Pulmonary artery endothelial cell (primary cell): ENCODE measurements around the gene TIPARP. TPM values are rescaled to one million over a fixed set of nuclear protein-coding genes. Genes with fewer than 3 reads are reported as not detected.
A peak's percentile ranks its signal among the peaks of the same experiment; 100 is the strongest.

ENCODE experiments used
- DNase-seq: peaks from one replicate; pipeline ENCODE4 v3.0.0-alpha.2; 2011; ENCODE audit warnings: low read depth, low spot score
- total RNA-seq: library from RNA; depleted of rRNA; stranded (reverse); fragments of >200 nt; gene quantifications from 2 replicates; pipeline ENCODE4 v1.2.3, GENCODE V29; 2014

TIPARP gene
- total RNA-seq, 1 donor from 2014 or later, result 32.7 TPM

DNA sequence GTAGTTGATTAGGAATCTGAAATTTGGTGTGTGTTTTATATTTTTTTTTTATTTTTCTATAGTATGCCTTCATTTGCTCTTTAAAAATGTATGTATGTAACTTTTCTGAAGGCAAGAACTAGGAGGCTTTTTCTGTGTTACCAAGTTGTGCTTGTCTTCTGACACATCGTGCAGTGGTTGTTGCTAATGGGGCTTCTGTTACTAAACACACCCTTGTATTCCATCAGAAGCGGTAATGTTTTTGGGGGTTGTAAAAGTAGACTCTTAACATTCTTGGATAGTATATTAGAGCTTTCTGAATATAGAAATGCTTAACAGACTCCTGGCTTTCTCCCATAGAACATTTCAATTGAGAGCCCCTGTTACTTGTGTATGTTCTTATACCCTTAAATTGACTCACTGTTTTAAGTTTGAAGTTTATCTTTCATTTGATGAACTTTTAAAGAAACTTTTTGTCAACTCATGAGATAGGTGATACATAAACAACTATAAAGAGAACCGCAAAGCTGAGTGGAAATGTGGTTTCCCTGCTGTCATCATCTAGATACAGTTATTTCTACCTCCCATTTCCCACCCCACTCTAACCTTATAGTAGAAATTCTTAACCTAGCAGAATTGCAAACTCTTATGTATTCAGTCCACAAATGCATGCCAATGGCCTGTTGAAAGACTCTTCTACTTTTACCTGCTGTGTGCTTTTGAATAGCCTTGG is 2.5 kb downstream of the TIPARP start:
- no peak for DNase-seq

DNA sequence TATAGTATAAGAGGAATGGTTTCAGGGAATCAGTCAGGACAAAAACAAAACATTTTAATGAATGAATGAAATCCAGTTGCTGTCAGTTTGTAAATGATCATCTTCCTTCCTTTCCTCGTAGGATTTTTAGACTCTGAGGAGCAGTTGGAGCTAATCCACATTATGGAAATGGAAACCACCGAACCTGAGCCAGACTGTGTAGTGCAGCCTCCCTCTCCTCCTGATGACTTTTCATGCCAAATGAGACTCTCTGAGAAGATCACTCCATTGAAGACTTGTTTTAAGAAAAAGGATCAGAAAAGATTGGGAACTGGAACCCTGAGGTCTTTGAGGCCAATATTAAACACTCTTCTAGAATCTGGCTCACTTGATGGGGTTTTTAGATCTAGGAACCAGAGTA is 3.1 kb downstream of the TIPARP start:
- no peak for DNase-seq

DNA sequence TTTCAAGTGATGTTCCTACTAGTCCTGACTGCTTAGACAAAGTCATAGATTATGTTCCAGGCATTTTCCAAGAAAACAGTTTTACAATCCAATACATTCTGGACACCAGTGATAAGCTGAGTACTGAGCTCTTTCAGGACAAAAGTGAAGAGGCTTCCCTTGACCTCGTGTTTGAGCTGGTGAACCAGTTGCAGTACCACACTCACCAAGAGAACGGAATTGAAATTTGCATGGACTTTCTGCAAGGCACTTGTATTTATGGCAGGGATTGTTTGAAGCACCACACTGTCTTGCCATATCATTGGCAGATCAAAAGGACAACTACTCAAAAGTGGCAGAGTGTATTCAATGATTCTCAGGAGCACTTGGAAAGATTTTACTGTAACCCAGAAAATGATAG is 3.8 kb downstream of the TIPARP start:
- DNase-seq, result no peak

DNA sequence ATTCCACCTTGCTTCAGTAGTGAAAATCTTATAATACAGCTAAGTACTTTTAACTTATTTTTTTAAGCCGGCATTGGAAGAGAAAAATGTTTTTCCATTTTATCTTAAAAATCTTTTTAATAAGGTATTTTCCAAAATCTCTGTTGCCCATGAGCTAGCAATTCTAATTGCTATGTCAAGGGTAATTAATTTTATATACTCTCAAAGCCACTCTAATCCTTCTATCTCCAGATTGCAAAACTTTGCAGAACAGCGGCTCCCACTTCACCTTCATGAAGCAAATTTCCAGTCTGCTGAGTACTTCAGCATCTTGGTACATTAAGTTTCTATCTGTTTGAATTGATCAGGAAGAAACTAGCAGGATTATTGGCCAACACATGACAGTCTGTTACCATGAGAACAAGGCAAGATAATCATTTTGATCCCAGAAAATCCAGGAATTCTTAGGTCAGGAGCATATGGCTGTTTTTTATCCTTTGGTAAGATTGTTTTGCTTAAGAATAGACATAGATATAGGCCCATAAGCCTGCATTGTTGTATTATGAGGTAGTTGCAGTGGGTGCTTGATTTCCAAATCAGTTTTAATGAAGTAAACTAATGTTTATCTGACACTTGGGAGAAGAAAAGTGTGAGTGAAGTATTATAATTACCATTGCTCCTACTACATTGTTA is 6.0 kb downstream of the TIPARP start:
- DNase-seq, result no peak

DNA sequence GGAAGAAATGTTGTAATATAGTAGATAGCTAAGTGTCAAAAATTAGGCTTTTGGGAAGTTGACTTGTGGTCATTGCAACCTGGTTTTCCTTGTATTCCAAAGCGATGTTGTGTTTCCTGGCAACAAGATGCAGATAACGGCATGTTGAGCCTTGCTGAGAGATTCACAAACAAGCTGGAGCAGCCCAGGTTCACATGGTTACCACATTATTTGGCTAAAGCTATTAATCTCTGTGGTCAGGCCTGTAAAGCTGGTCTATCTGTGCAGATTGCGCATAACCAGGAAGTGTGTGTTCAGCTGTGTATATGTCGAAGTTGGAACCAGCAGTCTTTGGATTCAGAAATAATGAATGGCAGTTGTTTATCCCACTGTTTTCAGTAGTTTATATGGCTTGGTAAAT is 6.6 kb downstream of the TIPARP start:
- peak; percentile 62 for DNase-seq

DNA sequence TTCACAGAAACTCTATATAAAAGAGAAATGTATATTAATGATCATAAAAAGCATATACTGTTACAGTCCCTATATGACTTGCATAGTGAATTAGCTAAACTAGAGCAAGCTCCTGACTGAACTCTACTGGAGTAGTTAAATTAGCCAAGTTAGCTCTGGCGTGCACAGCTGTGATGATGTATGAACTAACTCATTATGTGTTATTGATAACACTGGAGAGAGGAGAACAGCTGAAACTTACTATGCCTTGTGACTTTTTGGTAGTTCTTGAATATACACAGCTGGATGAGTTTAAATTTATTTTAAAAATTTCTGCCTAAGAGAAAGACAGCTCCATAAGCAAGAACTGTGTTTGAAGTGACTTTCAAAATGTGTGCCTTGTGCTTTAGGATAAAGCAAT is 8.1 kb downstream of the TIPARP start:
- no peak for DNase-seq

DNA sequence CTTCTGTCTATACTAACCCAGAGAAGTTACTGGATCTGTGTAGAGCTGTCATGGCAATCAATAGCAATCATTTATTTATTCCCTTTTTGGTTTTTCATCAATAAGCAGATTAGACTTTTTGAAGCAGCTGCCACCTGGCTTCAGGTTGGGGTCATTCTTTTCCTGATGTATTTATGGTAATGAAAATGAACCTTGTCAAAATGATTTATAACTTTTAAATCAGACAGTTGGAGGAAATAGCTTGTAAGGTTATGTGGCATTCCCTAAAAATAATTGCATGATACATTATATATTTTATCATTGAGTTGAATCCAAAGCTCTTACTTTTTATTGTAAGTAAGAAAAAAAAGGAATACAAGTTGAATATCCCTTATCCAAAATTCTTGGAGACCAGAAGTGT is 8.6 kb downstream of the TIPARP start:
- no peak for DNase-seq

DNA sequence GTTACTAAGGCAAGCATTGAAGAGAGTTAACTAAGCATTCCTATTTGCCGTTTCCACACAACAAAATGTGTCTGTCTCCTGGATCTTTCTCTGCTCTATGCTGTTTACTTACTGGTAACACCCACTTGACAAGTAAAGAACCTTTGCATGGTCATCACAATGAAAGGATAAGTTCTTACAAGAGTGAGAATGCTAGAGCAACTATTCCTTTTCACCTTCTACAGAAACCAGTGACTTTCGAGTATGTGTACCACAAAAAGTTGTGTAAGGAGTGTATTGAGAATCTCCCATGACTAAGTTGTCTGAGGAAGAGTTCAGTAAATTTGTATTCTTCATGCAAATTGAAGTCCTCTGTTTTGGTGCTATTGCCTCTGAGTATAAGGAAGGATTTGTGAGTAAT is 10.8 kb downstream of the TIPARP start:
- DNase-seq, result no peak

DNA sequence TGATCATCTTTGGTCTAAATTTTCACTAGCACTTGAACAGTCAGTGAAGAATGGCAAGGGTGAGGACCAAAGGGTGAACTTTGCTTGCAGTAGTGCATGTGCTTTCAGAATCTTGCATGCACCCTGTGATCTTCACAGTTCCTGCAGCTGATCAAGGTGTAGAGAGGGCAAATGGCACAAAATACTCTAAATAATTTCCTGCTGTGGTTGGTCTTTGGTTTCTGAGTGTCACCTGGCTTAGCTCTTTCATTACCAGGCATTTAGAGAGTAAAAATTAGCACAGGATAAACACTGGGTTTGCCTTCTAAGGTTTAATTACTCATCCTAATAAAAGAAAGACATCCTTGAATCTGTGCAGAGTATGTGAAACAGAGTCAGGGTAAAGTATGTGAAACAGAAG is 11.4 kb downstream of the TIPARP start:
- no peak for DNase-seq

DNA sequence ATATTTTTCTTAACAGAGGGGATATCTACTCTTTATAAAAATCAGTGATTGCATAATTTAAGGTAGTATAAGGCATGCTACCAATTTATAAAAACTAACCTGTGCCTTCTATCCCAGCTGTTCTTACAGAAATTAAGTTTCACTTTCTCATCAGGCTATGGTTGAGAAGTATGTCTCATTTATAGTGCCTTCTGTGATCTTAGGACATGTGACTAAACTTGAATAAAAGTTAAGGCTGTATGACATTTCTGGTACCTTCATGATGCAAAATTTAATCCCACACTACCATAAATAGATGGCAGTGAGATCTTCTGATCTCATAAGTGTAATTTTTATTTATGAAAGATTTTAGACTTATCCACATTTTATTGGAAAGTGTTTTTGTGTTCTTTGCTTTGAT is 12.6 kb downstream of the TIPARP start:
- DNase-seq, result no peak

DNA sequence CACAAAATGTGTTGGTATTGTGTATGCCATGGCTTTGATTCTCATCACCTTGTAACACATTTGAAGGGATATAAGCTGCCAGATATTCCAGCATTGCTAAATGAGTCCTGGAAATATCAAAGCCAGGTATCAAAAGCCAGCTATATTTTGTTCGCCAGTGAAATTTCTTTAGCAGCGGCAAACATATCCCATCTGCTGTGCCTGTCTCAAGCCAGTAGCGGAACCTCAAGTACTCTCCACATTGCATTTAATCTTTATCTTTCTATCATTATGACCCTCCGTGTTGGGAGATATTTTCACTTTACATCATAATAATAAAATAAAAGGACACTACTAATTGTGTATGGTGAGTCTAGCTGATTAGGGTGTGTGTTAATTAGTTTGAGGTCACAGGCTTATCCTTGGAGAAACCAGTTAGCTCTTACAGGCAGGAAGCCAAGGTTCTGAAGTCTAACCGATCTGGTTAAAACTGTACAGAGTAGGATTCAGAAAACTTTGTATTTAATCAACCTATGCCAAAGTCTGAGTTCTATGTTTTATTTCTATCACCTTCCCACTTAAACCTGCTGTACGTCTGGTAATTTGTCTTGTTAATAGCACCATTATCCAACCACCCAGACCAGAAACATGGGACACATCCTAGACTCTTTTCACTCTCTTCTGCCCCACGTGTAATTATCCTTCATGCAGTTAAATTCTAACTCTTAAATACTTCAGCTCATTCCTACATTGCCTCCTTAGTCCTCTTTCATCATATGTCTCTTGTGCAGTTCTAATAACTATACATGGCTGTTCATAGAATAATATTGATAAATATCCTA is 14.5 kb downstream of the TIPARP start:
- no peak for DNase-seq

DNA sequence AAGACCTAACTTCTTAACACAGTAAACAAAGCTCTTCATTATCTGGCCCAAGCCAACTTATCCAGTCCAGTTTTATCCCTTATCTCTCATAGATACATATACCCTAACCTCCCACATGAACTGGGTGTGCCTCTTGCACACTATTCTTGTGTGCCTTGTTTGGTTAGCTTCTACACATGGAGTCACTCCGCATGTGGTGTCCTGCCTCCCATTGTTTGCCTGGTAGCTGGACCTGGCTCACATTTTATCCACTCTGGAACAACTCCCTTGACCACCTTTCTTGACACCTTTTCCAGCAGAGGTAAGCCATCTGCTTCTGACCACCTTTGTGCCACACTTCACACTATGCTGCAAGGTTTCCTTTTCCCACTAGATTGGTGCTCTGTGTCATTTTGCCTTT is 15.2 kb downstream of the TIPARP start:
- DNase-seq, result no peak

DNA sequence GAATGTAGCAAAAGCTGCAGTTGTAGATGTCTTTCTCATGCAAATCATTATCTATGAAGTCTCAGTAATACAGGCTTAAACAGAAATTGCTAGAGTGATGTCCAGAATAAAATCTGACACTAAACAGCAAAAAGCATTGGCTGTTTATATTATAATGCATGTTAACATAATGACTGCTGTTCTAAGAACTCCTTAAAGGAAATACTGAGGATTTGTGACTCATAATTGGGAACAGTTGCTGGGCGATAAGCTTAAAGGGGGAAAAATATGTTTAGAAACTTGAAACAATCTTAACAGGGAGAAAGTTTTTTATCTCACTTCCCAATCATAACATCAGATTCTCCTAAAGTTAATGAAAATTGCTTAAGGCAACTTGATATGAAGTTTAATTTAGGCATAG is 17.5 kb downstream of the TIPARP start:
- DNase-seq, result peak; percentile 67

DNA sequence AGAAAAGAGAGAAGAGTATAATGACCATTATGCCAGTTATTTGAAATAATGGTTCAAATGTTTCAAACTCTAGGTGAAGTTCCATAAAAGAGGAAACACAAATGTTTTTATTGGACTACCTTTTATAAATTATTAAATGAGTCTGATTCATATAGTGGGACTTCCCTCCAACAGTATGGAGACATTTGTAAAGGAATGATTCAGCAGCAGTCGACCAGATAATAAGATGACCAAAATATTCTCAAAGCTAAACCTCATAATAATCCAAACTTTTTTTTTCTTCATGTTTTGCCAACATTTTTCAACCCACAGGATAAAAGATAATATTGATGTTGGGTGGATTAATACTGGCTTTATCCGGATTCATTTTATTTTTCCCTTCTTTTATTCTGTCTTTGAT is 18.8 kb downstream of the TIPARP start:
- no peak for DNase-seq

DNA sequence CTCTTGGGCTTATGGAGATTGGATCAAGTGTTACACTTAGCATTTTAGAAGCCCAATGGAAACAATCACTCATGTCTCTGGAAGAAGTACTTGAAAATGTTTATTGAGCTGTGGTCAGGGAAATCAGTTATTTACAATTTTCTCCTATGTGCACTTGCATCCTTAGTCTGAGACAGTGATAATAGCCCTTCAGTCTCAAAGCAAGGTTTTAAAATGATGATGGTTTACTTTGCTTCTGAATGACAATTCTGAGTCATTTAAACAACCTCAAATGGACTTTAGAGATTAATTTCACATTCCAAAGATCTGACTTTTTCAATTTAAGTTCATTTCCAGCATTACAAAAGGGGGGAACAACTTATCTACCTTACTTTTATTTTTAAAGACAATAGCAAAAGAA is 20.1 kb downstream of the TIPARP start:
- no peak for DNase-seq

DNA sequence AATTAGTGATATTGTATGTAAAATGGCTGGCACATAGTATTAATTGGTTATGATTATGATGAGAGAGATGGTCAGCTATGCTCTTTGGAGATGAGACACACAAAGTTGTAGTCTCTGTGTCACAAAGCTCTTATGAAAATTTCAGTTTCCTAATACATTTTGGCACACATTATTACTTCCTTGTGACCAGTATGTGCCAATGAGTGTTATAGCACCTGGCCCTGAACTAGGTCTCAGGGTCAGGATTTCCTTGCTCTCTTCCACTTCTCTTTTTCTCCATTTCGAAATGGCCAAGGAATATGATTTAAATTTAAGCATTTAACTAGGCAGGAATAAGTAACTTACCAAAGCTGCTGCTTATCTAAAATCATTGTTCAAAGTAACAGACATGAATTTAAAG is 28.0 kb downstream of the TIPARP start:
- DNase-seq, result no peak

DNA sequence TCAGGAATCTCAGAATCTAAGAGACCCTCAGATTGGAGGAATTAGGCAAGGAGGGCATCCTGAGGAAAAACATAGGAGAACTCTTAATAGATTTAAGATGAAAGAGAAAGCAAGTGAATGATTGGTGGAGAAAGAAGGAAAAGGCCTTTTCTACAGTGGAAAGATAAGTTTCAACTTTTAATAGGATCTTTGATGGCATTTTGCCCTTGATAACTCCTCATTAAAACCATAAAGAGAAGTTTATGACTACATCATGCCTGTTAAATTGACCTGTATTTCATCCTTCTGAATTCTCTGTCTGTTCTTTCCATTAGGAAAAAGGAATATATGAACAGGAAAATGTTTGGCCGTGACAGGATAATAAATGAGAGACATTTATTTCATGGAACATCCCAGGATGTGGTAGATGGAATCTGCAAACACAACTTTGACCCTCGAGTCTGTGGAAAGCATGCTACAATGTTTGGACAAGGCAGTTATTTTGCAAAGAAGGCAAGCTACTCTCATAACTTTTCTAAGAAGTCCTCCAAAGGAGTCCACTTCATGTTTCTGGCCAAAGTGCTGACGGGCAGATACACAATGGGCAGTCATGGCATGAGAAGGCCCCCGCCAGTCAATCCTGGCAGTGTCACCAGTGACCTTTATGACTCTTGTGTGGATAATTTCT is 30.1 kb downstream of the TIPARP start:
- DNase-seq, result no peak

DNA sequence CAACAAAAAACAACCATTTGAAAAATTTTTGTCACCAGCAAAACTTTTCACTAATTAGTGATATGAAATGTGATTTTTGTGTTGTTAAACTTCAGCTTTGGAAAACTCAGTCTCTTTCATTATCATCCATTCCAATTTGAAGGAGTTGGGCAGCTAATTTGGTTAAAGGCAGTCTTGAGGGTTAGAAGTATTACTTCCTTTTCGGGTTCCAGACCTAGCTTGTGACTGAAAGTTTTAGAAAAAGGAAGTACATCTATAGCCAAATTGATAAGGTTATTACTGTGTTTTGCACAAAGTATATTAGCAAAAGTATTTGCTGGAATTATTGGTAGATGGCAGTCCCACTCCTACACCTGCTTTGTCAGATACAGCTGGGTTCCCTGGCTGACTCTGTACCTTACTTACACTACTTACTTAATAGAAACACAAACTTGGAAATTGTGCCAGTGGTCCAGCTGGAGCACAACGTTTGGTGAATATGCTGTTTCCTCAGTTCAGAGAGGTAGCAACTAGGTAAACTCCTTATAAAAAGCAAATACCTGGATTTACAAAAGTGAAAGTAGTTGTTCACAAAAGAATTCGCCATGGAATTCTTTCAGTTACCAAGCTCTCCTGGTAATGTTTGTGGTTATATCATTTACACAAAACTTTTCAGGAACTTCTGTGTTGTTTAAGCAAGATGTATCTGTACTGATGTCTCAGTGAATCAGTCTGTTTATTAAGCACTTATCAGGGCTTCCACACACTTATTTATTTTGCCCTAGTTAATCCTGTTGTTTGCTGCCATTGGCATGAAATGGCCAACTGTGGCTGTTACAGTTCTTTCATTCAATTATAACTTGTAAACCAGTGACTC is 31.6 kb downstream of the TIPARP start:
- no peak for DNase-seq

DNA sequence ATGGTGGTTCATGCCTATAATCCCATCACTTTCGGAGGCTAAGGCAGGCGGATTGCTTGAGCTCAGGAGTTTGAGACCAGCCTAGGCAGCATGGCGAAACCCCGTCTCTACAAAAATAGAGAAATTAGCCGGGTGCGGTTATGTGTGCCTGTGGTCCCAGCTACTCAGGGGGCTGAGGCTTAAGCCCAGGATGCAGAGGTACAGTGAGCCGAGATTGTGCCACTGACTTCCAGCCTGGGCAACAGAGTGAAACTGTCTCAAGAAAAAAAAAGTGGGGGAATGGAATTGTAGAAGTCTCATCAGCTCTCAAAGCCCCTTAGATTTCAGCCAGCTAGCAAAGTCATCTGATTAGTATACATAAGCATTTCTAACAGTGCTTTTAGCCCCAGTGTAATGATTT is 33.2 kb downstream of the TIPARP start:
- DNase-seq, result no peak

DNA sequence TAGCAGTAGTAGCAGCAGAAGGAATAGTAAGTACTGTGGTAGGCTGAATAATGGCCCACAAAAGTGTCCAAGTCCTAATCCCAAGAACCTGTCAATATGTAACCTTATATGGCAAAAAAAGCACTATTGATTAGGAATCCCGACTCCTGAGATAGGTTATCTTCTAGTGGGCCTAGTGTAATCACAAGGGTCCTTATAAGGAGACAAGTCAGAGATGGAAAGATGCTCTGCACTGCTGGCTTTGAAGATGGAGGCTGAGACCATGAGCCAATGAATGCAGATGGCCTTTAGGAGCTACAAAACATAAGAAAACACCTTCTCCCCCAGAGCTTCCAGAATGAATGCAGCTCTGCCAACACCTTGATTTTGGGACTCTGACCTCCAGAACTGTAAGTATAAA is 36.0 kb downstream of the TIPARP start:
- no peak for DNase-seq

DNA sequence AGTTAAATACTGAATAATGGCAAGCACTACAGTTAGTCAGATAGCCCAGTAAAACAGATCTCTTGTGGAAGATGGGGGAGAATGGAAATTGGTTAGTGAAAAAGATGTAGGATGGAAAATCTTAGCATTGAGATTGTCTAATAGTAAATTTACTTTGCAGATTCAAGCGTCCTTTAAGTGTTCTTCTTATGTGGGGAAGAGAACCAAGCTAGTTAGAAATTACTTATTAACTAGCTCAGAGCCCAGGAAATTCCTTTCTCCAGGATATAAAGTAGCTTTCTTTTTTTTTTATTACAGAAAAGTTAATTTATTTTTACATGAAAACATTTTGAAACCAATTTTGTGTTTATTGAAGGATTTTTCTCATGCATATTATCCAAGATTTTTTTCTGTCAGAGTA is 36.7 kb downstream of the TIPARP start:
- DNase-seq, result no peak
